Measurements from ENCODE around the gene PKNOX1.
"Not testable (repeated sequence)": the region's sequence is repeated elsewhere in the genome, so short reads cannot be mapped to it uniquely, and the experiment has no call there.

Gene PKNOX1

DNA sequence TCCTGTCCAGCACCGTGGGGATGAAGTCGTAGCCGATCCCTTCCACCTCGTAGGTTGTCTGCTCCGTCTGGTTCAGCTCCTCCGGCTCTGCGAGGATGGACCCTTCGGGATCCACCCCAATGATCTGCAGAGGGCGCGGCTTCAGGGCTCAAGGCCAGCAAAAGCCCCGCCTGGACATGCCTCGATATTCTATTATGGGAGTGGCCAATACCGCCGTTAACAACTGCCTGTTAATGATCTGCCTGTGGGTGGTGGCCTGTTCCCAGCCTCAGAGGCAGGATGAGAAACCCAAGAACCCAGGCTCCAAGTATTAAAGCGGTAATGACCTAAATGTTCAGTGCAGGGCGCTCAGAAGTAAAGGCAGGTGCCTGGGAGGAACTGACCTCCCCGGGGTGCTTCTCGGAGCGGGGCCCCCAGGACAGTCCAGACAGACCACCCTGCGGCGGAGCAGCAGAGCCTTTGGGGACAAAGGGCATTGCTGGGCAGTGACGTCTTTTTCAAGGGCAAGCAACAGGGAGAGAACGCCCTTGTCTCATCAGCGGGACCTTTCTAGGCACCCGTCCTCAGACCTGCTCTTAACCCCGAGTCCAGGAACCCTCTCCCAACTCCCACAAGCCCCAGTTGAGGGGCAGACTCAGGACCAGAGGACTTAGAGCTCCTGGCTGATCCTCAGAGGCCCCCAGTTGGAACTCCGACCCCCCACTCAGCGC lies 88.7 kb downstream of the PKNOX1 start:
- not testable (repeated sequence) for DNase-seq

DNA sequence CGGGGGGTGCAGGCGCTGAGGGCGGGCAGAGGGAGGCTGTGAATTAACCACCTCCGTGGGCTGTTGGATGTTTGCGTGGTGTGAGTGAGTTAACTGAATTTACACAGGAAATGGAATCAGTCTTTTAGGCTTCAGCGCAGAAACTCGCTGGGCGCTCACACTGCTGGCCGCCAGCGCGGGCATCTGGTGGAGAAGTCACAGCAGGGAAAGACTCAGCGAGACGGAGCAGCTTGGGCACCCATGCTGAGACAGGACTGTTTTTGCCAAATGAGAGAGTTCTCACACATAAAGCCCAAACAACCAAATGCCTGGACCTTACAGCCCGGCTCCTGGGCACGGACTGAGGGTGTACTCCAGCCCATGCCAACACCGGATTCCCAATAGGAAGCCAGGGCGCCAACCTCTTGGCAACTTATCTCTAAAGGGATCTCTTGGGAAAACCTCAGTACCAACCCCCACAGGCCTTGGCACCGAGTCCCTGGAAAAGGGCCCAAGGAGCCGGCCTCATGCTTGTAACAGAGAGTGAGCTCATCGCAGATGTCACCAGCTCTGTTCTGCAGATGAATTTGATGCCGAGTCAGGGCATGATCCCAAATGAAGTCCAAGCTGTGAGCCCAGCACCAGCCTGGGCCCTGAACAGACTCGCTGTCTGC lies 90.0 kb downstream of the PKNOX1 start:
- DNase-seq = not testable (repeated sequence)

DNA sequence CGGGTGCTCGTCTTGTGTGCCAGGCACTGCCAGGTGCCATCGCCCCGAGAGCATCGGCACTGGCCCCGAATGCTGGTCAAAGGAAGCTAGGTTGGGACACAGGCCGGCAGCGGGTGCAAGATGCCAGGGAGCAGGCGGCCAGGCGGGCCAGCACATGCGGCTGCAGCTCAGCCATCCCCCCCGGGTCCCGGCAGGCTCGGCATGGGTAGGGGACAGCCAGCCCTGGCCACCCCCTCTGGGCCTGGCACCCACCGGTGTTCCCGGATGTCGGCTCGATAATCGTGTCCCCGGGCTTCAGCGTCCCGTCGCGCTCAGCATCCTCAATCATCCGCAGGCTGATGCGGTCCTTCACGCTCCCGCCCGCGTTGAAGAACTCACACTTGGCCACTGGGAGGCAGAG lies 91.6 kb downstream of the PKNOX1 start:
- DNase-seq = not testable (repeated sequence)

DNA sequence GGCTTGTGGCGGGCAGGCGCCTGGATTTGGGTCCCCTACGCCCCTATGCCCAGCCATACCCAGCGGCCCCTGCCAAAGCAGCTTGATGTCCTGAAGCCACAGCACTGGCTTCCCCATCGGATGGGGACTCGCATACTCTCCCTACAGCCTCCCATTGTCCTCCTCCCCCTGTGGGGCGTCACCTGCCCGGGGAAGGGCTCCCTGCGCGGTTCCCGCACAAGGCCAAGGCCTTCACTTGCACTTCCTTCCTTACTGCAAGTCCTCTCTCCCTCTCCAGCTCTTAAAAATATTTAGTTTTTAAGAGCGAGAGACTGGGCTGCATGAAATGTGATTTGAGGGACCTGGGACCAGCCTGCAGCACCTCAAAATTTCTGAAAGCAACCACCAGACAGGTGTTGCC lies 92.3 kb downstream of the PKNOX1 start:
- not testable (repeated sequence) for DNase-seq

DNA sequence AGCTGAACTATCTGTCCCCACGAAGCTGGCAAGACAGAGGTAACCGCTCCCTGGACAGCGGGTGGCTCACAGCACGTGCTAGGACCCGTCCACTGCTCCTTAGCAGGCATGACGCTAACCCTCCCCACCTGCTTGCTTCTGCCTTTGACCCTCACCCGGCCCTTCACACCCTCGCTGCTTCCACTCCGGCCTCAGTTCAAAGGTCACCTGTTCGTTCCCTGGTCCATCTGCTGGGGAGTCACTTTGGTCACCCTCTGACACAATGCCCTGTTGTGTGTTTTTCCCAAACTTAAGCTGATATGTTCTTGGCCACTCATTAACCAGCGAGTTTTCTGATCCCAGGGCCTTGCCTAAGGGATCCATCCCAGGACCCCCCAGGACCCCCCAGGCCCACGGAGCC lies 93.7 kb downstream of the PKNOX1 start:
- DNase-seq = not testable (repeated sequence)

DNA sequence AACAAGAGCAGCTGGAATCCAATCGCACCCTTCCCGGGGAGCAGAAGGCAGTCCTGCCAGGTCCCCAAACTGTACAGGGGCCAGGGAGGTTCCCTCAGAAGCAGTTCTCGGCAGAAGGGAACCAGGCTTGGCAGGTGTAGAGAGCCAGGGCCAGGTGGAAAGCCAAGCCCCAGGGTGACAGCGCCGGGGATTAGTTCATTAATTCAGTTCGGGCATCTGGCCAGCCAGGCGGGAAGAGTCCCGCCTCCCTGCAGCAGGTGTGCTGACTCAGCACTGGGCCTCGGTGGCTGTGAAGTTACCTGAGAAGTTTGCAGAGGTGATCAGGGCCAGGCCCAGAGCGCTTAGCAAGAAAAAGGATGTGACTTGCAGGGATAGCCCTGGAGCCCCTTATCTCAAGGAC lies 95.3 kb downstream of the PKNOX1 start:
- not testable (repeated sequence) for DNase-seq

DNA sequence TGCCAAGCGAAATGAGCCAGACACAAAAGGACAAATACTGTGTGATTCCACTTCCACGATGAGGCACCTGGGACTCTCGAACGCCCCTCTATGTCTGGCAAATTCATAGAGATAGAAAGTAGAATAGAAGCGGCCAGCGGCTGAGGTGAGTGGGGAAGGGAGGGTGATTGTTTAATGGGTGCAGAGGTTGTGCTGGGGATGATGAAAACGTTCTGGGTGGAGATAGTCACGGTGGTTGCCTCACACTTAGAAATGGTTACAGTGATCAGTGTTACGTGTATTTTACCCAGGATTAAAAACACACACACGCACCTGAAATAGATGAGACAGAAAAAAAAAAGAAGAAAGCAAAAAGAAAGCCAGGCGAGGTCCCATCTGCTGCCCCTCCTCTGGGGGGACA lies 98.4 kb downstream of the PKNOX1 start:
- DNase-seq = not testable (repeated sequence)

DNA sequence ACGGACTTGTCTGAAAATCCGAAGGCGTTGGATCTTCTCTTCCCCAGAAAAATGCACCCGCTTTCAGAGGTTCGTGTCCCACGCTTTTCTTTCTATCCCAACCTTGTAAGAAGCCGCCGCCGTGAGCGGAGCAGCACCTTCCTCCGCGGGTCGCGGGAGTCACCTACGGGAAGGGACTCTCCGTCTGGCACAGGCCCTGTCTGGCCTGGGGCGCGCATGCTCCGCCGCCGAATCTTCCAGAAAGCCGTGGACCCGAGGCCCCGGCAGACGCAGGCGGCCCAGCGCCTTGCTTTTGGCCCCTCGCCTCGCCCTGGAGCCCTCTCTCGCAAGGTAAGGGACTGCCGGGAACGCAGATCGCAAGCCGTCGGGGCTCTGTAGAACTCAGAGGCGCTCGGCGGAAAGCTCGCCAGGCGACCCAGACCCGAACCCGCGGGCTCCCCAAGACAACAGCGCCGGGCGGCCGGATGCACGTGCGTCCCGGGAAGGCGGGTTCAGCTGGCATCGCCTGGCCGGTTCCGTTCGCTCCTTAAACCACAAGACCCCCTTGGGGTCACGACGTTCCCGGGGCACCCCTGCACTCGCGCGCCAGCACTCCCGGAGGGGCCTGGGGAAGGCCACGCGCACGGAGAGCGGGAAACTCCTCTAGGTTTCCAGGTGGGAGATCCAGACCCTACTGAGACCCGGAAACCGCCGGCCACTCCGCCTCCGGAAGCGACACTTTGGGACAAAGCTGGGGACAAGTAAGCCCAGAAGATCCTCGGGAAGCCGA lies 100.2 kb downstream of the PKNOX1 start:
- not testable (repeated sequence) for DNase-seq

DNA sequence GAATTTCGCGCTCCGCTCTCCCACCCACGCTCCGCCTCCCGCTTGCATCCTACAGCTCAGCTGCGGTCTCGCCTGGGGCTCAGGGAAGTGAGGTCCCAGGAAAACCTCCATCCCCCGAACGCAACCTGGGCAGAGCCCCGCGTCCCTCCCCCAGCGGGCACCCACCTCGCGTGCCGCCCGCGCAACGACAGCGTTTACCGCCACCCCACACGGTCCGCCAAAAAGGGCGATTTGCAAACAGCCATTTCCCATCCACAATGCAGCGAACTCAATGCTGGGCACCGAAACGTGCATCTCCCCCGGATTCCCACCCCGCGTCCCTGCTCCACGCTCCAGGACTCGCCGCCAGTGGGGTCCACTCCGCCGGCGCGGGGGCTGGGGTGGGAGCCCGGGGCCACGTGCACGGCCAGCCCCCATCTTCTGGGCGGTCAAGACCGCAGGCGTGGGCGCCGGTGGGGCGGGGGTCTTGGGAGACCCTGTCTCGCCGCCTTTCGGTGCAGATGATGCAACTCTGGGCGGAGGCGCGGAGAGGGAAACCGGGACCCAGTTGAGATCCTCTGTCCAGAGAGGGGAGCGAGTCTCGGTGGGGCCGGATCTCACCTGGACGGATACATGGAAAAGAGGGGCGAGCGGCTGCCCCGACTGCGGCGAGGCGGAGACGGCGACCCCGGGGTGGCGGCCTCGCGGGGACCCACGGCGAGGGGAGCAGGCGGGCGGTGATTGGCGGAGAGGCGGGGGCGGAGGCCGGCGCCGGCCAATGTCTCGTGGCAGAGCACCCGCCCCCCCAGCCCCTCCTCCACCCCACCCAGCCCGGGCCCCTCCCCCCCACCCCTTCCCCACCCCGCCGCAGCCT lies 101.0 kb downstream of the PKNOX1 start, which contains the start of gene CBS:
CBS (minus strand) TSS at position 666 of the 853 bp plus-strand sequence. CDS start 3,642 bp downstream, outside the sequence.
- not testable (repeated sequence) for DNase-seq

DNA sequence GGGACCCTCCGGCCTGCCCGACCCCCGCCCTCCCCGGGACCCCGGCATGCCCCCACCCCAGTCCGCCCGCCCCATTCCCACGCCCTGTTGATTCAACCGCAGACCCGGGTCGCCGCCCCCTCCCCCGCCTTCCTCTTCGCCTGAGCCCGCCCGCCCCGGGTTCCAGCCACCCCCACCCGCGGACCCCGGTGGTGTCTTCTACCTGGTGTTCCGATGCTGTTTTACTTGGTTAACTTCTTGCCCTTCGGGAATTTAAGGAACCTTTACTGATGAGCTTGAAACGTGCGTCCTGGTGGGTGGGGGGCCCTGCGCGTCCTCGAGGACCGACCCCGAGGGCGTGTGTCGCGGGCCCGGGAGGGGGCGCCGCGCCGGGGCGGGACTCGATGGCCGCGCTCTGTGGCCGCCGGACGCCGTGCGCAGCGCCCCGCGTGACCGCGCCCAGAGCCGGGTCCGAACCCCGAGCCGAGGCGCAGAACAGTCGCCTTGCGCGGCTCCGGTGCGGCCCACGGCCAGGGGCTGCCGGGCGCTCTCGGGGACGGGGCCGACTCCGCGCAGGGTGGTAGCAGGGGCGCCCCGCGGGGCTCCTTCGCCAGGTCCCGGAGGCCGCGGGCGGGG lies 101.8 kb downstream of the PKNOX1 start:
- DNase-seq = not testable (repeated sequence)

DNA sequence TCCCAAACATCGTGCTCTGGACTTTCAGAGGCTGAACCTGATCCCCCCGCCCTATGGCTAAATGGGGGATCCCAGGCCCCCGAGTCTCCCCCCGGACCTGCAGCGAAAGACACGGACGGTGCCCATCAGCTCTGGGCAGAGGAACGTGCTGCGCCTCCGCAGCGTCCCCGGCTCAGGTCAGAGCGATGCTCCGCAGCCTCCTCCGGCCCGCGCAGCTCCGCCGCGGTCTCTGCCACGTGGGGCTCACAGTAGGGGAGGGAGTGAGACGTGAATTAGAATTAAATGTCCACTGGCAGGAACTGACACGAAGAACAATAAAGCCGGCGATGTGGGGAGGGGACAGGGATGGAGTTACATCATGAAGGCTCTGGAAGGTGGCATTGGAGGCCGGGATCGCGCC lies 102.3 kb downstream of the PKNOX1 start:
- DNase-seq = not testable (repeated sequence)

DNA sequence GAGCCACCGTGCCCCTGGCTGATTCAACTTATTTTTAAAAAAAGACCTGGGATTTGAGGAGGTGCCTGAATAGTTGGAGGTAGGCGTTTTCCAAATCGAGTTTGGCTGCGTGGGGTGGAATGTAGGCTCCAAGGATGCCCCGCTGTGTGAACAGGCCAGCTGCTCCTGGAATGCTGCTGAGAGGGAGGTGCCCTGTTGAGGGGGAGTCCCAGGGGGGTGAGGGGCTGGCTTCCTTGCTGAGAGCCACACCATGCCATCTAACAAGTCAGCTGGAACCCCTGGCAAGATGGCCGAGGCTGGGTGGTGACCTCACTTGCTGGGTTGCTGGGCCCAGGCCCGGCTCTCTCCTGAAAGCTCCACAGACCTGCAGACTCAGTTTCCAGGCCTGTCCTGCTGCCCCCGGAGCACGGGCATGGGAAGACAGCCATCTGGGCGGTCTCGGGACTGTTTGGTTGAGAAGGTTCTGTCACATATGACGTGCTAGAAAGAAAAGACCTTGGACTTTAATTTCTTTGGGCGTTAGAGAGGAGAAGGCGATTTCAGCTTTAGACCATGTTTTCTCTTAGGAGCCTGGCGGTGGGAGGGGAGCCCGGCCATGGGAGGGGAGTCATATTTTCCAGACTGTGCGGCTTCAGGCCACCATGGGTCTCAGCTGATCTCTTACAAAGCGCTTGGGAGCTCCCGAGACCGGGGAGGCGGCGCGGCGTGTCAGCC lies 108.4 kb downstream of the PKNOX1 start:
- not testable (repeated sequence) for DNase-seq

All from NCI-H2081 (cell line).